ENCODE measurements around the gene PCDHA8.
"Not testable (repeated sequence)": the region's sequence is repeated elsewhere in the genome, so short reads cannot be mapped to it uniquely, and the experiment has no call there.

- not testable (repeated sequence) for TF ChIP-seq CTCF, POLR2A (IDR thresholded peaks at IDR 0.05)
These were observed 9.0 kb downstream of the PCDHA8 start for GRCh38 chr5:140849831-140850634.

Measured in body of pancreas (tissue), 4 donors.